Endodermal cell (in vitro differentiated cells): ENCODE results near the gene PDE4C. TPM values are rescaled to one million over a fixed set of nuclear protein-coding genes. Genes with fewer than 3 reads are reported as not detected.
"Not testable (repeated sequence)": the region's sequence is repeated elsewhere in the genome, so short reads cannot be mapped to it uniquely, and the experiment has no call there.

Experiments used
- DNase-seq: peaks from one replicate; pipeline ENCODE4 v3.0.0-alpha.2; 2017
- H3K27ac ChIP-seq: 2 replicates; pipeline ENCODE4 v1.5.1; 2013; ENCODE audit warnings: mild to moderate bottlenecking, low read depth, low read length, moderate library complexity
- H3K27me3 ChIP-seq: 2 replicates; pipeline ENCODE4 v1.6.1; 2013; ENCODE audit warnings: mild to moderate bottlenecking, low read length, moderate library complexity; ENCODE audit not compliant: insufficient read depth, control insufficient read depth, poor library complexity, severe bottlenecking
- H3K36me3 ChIP-seq: 2 replicates; pipeline ENCODE4 v1.7.0; 2013; ENCODE audit warnings: mild to moderate bottlenecking, low read length, moderate library complexity; ENCODE audit not compliant: control insufficient read depth, insufficient read depth
- H3K4me1 ChIP-seq: one replicate; pipeline ENCODE4 v1.7.0; 2013; ENCODE audit warnings: low read length; ENCODE audit not compliant: control insufficient read depth, insufficient read depth
- H3K4me3 ChIP-seq: 2 replicates; pipeline ENCODE4 v1.5.1; 2013; ENCODE audit warnings: mild to moderate bottlenecking, low read length, moderate library complexity
- H3K9ac ChIP-seq: 2 replicates; pipeline ENCODE4 v1.6.1; 2013; ENCODE audit warnings: mild to moderate bottlenecking, low read length, moderate library complexity; ENCODE audit not compliant: poor library complexity, severe bottlenecking; ENCODE audit errors: extremely low read depth
- H3K9me3 ChIP-seq: 2 replicates; pipeline ENCODE4 v1.6.1; 2013; ENCODE audit warnings: mild to moderate bottlenecking, low read length, moderate library complexity; ENCODE audit not compliant: control insufficient read depth
- H3K27ac Mint-ChIP-seq: 2 replicates; pipeline ENCODE4 v1.8.0; 2020; ENCODE audit warnings: mixed read lengths
- H3K27me3 Mint-ChIP-seq: 2 replicates; pipeline ENCODE4 v1.8.0; 2021; ENCODE audit warnings: mild to moderate bottlenecking, mixed read lengths; ENCODE audit not compliant: insufficient read depth
- H3K36me3 Mint-ChIP-seq: 2 replicates; pipeline ENCODE4 v1.8.0; 2020; ENCODE audit warnings: low read depth, mixed read lengths
- H3K4me1 Mint-ChIP-seq: 2 replicates; pipeline ENCODE4 v1.8.0; 2020; ENCODE audit warnings: mixed read lengths
- H3K4me3 Mint-ChIP-seq: 2 replicates; pipeline ENCODE4 v1.8.0; 2020; ENCODE audit warnings: mild to moderate bottlenecking, moderate library complexity, mixed read lengths
- H3K9me3 Mint-ChIP-seq: 2 replicates; pipeline ENCODE4 v1.8.0; 2020; ENCODE audit warnings: mild to moderate bottlenecking, mixed read lengths
- CTCF ChIP-seq: fragments of 200-600 bp; sonication (generic); conservative IDR thresholded peaks from 2 replicates; pipeline ENCODE4 v1.5.0; 2021; ENCODE audit warnings: antibody characterized with exemption, mild to moderate bottlenecking
- WGBS, 2 experiments: methylation state at CpG; one replicate each; pipeline versions ENCODE4 v1.1.5 to v1.1.7; 2013; ENCODE audit warnings: missing lambda C conversion rate in 2 of 2, mixed read lengths in 1 of 2; ENCODE audit not compliant: insufficient coverage in 1 of 2, insufficient read length in 1 of 2; 5-methylcytosine and 5-hydroxymethylcytosine counted together
- total RNA-seq, 2 donors: library from RNA; stranded (reverse); fragmentation: NEBNext Ultra II Directional in 1 of 2; extraction: Animal tissue kit (Norgen Biotek cat#: 25700) in 1 of 2; gene quantifications; 2 replicates in 1 of 2; 3 replicates in 1 of 2; pipeline ENCODE4 v1.2.1, GENCODE V29; 2021

The PDE4C gene
- total RNA-seq, 2 donors from 2014 or later, result 1.1 to 2.4 TPM

DNA sequence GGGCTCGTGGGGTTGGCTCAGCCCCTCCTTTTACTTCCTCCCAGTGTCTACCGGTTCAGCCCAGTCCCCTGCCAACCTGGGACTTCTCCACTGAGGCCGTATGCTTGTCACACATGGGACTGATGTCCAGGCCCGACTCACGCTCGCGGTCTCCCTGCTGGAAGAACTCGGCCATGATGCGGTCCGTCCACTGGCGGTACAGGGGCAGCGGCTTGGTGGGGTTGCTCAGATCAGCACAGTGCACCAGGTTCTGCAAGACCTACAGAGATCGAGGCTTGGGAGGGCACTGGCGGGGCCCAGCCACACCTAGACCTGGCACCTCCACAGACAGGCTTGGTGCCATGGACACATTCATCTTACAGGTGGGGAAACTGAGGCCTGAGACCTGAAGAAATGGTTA is 14.6 kb downstream of the PDE4C start:
- Mint-ChIP-seq H3K27me3 (peaks cover 2% of the 10 kb centered on the region), H3K27ac (no peak overlapping the region), H3K9me3 (no peaks in the 10 kb centered on the region), H3K4me1 (no peaks in the 10 kb centered on the region), H3K4me3 (no peak overlapping the region), H3K36me3 (no peaks in the 10 kb centered on the region)
- 92 to 98% methylated on average over 13 to 14 of the region's 14 CpGs for WGBS, 2 experiments
- H3K4me3 ChIP-seq, result no peak overlapping the region
- H3K9me3 ChIP-seq, result no peaks in the 10 kb centered on the region
- no peak for TF ChIP-seq CTCF
- H3K27me3 ChIP-seq, result no peaks in the 10 kb centered on the region
- no peaks in the 10 kb centered on the region for H3K4me1 ChIP-seq
- DNase-seq, result no peak
- no peak overlapping the region for H3K9ac ChIP-seq
- H3K36me3 ChIP-seq, result no peaks in the 10 kb centered on the region
- H3K27ac ChIP-seq, result no peak overlapping the region

- not testable (repeated sequence) for H3K36me3 ChIP-seq, H3K4me1 ChIP-seq, H3K9me3 Mint-ChIP-seq, H3K27me3 Mint-ChIP-seq, H3K4me1 Mint-ChIP-seq, H3K9me3 ChIP-seq, H3K4me3 ChIP-seq, H3K27ac ChIP-seq, H3K36me3 Mint-ChIP-seq, DNase-seq, H3K27ac Mint-ChIP-seq, H3K4me3 Mint-ChIP-seq, H3K27me3 ChIP-seq, H3K9ac ChIP-seq
- WGBS, 2 experiments, result 90 to 92% methylated on average over 4 to 5 of the region's 5 CpGs
Observed at GRCh38 chr19:18209912-18210311, 16.3 kb downstream of the PDE4C start.

- no peak overlapping the region for H3K4me3 Mint-ChIP-seq
- peaks cover 5% of the 10 kb centered on the region for H3K27me3 Mint-ChIP-seq
Observed at GRCh38 chr19:18208098-18208951, 17.9 kb downstream of the PDE4C start.

More at GRCh38 chr19:18208098-18208951, 17.9 kb downstream of the PDE4C start:
- no peak overlapping the region for H3K27ac ChIP-seq
- Mint-ChIP-seq H3K36me3 (no peaks in the 10 kb centered on the region), H3K27ac (no peak overlapping the region), H3K4me1 (peaks cover 3% of the 10 kb centered on the region), H3K9me3 (no peaks in the 10 kb centered on the region)
- H3K27me3 ChIP-seq, result peaks cover under 1% of the 10 kb centered on the region
- no peaks in the 10 kb centered on the region for H3K4me1 ChIP-seq
- H3K36me3 ChIP-seq, result no peaks in the 10 kb centered on the region
- TF ChIP-seq CTCF, result peak; percentile 80
- DNase-seq, result peak; percentile 87
- H3K9ac ChIP-seq, result no peak overlapping the region
- no peak overlapping the region for H3K4me3 ChIP-seq
- 47 to 71% methylated on average over 17 to 32 of the region's 32 CpGs for WGBS, 2 experiments
- H3K9me3 ChIP-seq, result no peaks in the 10 kb centered on the region
